GM12878 (cell line): ENCODE data around the gene MEF2D. TPM values are rescaled to one million over a fixed set of nuclear protein-coding genes. Genes with fewer than 3 reads are reported as not detected.

Source experiments
- ATAC-seq: fragments of 200-7000 bp; cut with Tn5 transposase; 3 replicates; pipeline ENCODE4 v1.9.1; 2020; ENCODE audit warnings: mild to moderate bottlenecking, moderate library complexity
- BruUV-seq: library from RNA; stranded (reverse); fragments of 400-500 nt; replicated peaks from 2 replicates; lab custom pipeline; 2021; lab: Mats Ljungman, UMichigan
- CTCF ChIA-PET: fragments of 300-600 bp; sonication (Branson Sonifier 250); formaldehyde crosslinking; extraction: SDS; loops from one replicate; lab custom pipeline; 2021; ENCODE audit warnings: inconsistent platforms; lab: Yijun Ruan, JAX
- POLR2A ChIA-PET: fragments of 350-600 bp; formaldehyde crosslinking; extraction: SDS; loops from one replicate; lab custom pipeline; 2021; ENCODE audit warnings: inconsistent platforms; lab: Charles Lee
- RAD21 ChIA-PET: fragments of 300-600 bp; sonication (Branson Sonifier 250); formaldehyde crosslinking; loops from one replicate; lab custom pipeline; 2023; ENCODE audit warnings: antibody characterized with exemption; ENCODE audit not compliant: unreplicated experiment; lab: Charles Lee
- SMC1A ChIA-PET: fragments of 300-600 bp; sonication (Branson Sonifier 250); formaldehyde crosslinking; loops from one replicate; lab custom pipeline; 2023; ENCODE audit not compliant: unreplicated experiment, uncharacterized antibody; lab: Charles Lee
- DNase-seq: peaks from one replicate; pipeline ENCODE4 v3.0.0-alpha.2; 2011; ENCODE audit warnings: low read depth, low spot score
- FAIRE-seq: peaks from 3 replicates; lab custom pipeline; 2011; peaks lifted over from hg19 to GRCh38; lab: Jason Lieb, UNC
- H2AFZ ChIP-seq: 2 replicates; pipeline ENCODE4 v1.6.0; 2011; ENCODE audit warnings: low read depth, low read length, control low read depth; ENCODE audit not compliant: control insufficient read depth
- H3K27ac ChIP-seq: 2 replicates; pipeline ENCODE4 v1.5.1; 2011; ENCODE audit warnings: control low read depth; ENCODE audit not compliant: control insufficient read depth, insufficient read depth
- H3K27me3 ChIP-seq, 2 experiments: replicated peaks in 1 of 2; 2 replicates each; pipeline versions ENCODE4 v1.6.0 to v1.6.1; 2011; ENCODE audit warnings: low read length in 1 of 2; ENCODE audit not compliant: control insufficient read depth in 2 of 2, insufficient read depth in 2 of 2
- H3K36me3 ChIP-seq, 2 experiments: 2 replicates each; pipeline ENCODE4 v1.5.1; 2011; ENCODE audit warnings: low read length in 1 of 2; ENCODE audit not compliant: control insufficient read depth in 2 of 2, insufficient read depth in 2 of 2
- H3K4me1 ChIP-seq: 2 replicates; pipeline ENCODE4 v1.6.1; 2011; ENCODE audit warnings: mild to moderate bottlenecking, low read length, moderate library complexity, mixed read lengths; ENCODE audit not compliant: control insufficient read depth, insufficient read depth
- H3K4me2 ChIP-seq: 2 replicates; pipeline ENCODE4 v1.6.0; 2011; ENCODE audit warnings: control low read depth; ENCODE audit not compliant: control insufficient read depth, insufficient read depth
- H3K4me3 ChIP-seq: fragments of 200-600 bp; sonication (generic); 2 replicates; pipeline ENCODE4 v1.5.1; 2016
- H3K79me2 ChIP-seq: 2 replicates; pipeline ENCODE4 v1.6.0; 2011; ENCODE audit warnings: low read length; ENCODE audit not compliant: control insufficient read depth, insufficient read depth
- H3K9ac ChIP-seq: 2 replicates; pipeline ENCODE4 v1.8.0; 2011; ENCODE audit warnings: low read length, control low read depth, mixed read lengths; ENCODE audit not compliant: control insufficient read depth, insufficient read depth
- H3K9me3 ChIP-seq: replicated peaks from 3 replicates; pipeline ENCODE4 v1.5.1; 2011; ENCODE audit warnings: mild to moderate bottlenecking, low read length; ENCODE audit not compliant: control insufficient read depth, insufficient read depth
- H4K20me1 ChIP-seq: 2 replicates; pipeline ENCODE4 v1.6.0; 2011; ENCODE audit not compliant: control insufficient read depth, insufficient read depth
- MLLT1 ChIP-seq: fragments of 450-650 bp; IDR thresholded peaks from 2 replicates; pipeline ENCODE4 v1.6.1; 2016; ENCODE audit warnings: mild to moderate bottlenecking
- SMARCA5 ChIP-seq: fragments of 450-650 bp; IDR thresholded peaks from 2 replicates; pipeline ENCODE4 v1.6.1; 2017; ENCODE audit warnings: mild to moderate bottlenecking
- SPI1 ChIP-seq: IDR thresholded peaks from 2 replicates; pipeline ENCODE4 v1.6.1; 2011; ENCODE audit warnings: low read depth, mild to moderate bottlenecking, low read length, moderate library complexity, borderline replicate concordance; ENCODE audit not compliant: insufficient read depth
- WGBS: methylation state at CpG from one replicate; pipeline ENCODE4 v1.1.6; 2016; ENCODE audit warnings: low lambda C conversion rate; ENCODE audit not compliant: insufficient replicate concordance, insufficient coverage; ENCODE audit errors: missing lambda C conversion rate; 5-methylcytosine and 5-hydroxymethylcytosine counted together
- in situ Hi-C: fragments of 300-500 bp; cut with MboI; formaldehyde crosslinking; loops from 9 replicates; pipeline ENCODE4 v1.14.3; 2018; ENCODE audit warnings: mixed read lengths
- intact Hi-C: fragments of 100-400 bp; cut with micrococcal nuclease; formaldehyde crosslinking; loops from one replicate; pipeline ENCODE4 v1.14.2; 2022; ENCODE audit not compliant: unreplicated experiment
- polyA plus RNA-seq, 11 experiments: library from polyadenylated mRNA; depleted of rRNA in 4 of 11; unstranded in 6 of 11; stranded (reverse) in 5 of 11; fragments of >200 nt; fragmentation: Nextera tagmentation in 4 of 11; fragmentation: Illumina TruSeq in 1 of 11; extraction: Ambion mirVana in 4 of 11; extraction: Trizol in 1 of 11; gene quantifications; 1 replicate in 1 of 11; 2 replicates in 10 of 11; pipeline versions ENCODE4 v1.2.1 to v1.2.3, GENCODE V29; 2011 to 2016; ENCODE audit warnings: inconsistent platforms in 2 of 11, missing spikeins in 2 of 11, low read depth in 1 of 11
- total RNA-seq, 4 experiments: library from RNA; depleted of rRNA in 3 of 4; stranded (reverse); fragments of >200 nt in 3 of 4; fragmentation: Illumina TruSeq in 1 of 4; extraction: Trizol in 1 of 4; gene quantifications; 2 replicates each; pipeline versions ENCODE4 v1.2.1 to v1.2.3, GENCODE V29; 2013 to 2021
- TF ChIP-seq, protein P1 (sequence below), 3 experiments: IDR thresholded peaks in 2 of 3; conservative IDR thresholded peaks in 1 of 3; 2 replicates each; pipeline ENCODE4 v1.5.1; 2011; ENCODE audit warnings: low read depth in 3 of 3, low read length in 3 of 3, mild to moderate bottlenecking in 3 of 3, control low read depth in 2 of 3, moderate library complexity in 2 of 3, inconsistent platforms in 1 of 3, mixed read lengths in 1 of 3; ENCODE audit not compliant: control insufficient read depth in 2 of 3, insufficient read depth in 1 of 3; ENCODE audit errors: extremely low read depth in 1 of 3
- TF ChIP-seq, protein P2 (sequence below): fragments of 450-650 bp; formaldehyde crosslinking; IDR thresholded peaks from 2 replicates; pipeline ENCODE4 v1.4.0; 2022; ENCODE audit warnings: mild to moderate bottlenecking, moderate library complexity

MEF2D gene
- total and polyA plus RNA-seq, 10 of the 15 experiments (the other 5 are each of a cell fraction or from before 2014, with no cell fraction given) = 0.61 to 53.0 (median 15.2) TPM

DNA sequence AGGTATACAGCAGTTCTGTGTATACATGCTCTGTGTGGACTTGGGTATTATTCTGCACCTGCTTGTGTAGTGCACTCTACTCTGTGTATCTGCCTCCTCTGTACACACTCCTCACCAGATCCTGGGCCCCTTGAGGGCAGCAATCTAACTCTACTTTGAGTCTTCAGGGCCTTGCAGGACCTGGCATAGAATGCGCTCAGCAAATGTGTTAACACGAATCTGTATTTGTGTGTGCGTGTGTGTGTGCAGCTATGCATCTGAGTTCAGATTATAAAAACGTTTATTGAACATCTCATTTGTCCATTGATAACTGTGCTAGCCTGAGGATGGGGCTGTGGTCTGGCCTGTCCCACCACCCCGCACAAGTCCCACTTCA is 3.9 kb upstream of the MEF2D start:
- H3K4me3 ChIP-seq = peak overlapping the region; percentile 10; the same call in 1 of the 2 replicates
- peaks cover 56% of the 10 kb centered on the region for H3K4me1 ChIP-seq
- POLR2A ChIA-PET = interaction anchor here (1.7 to 17.1 kb wide), 4 partner anchors 14 to 222 kb away, joined by 4 to 630 read pairs (median 8); partner anchors contain the start of genes MEF2D and SMG5
- TF ChIP-seq, protein P1, sequence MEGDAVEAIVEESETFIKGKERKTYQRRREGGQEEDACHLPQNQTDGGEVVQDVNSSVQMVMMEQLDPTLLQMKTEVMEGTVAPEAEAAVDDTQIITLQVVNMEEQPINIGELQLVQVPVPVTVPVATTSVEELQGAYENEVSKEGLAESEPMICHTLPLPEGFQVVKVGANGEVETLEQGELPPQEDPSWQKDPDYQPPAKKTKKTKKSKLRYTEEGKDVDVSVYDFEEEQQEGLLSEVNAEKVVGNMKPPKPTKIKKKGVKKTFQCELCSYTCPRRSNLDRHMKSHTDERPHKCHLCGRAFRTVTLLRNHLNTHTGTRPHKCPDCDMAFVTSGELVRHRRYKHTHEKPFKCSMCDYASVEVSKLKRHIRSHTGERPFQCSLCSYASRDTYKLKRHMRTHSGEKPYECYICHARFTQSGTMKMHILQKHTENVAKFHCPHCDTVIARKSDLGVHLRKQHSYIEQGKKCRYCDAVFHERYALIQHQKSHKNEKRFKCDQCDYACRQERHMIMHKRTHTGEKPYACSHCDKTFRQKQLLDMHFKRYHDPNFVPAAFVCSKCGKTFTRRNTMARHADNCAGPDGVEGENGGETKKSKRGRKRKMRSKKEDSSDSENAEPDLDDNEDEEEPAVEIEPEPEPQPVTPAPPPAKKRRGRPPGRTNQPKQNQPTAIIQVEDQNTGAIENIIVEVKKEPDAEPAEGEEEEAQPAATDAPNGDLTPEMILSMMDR (IDR thresholded peaks at IDR 0.05 in 2 of 3, conservative IDR thresholded peaks at IDR 0.05 in 1 of 3; ENCODE audit: control insufficient read depth in 2 of 3, extremely low read depth in 1 of 3, insufficient read depth in 1 of 3, low read depth in 3 of 3, low read length in 3 of 3) = no peak
- TF ChIP-seq SMARCA5 = 0 out of 2 replicates have a peak, but pooled peaks have one; percentile 16
- TF ChIP-seq SPI1 = no peak
- TF ChIP-seq, protein P2, sequence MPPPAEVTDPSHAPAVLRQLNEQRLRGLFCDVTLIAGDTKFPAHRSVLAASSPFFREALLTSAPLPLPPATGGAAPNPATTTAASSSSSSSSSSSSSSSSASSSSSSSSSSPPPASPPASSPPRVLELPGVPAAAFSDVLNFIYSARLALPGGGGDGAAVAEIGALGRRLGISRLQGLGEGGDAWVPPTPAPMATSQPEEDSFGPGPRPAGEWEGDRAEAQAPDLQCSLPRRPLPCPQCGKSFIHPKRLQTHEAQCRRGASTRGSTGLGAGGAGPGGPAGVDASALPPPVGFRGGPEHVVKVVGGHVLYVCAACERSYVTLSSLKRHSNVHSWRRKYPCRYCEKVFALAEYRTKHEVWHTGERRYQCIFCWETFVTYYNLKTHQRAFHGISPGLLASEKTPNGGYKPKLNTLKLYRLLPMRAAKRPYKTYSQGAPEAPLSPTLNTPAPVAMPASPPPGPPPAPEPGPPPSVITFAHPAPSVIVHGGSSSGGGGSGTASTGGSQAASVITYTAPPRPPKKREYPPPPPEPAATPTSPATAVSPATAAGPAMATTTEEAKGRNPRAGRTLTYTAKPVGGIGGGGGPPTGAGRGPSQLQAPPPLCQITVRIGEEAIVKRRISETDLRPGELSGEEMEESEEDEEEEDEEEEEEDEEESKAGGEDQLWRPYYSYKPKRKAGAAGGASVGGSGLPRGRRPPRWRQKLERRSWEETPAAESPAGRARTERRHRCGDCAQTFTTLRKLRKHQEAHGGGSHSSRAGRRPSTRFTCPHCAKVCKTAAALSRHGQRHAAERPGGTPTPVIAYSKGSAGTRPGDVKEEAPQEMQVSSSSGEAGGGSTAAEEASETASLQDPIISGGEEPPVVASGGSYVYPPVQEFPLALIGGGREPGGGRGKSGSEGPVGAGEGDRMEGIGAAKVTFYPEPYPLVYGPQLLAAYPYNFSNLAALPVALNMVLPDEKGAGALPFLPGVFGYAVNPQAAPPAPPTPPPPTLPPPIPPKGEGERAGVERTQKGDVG (CRISPR knock-in tag) = no peak
- peak; percentile 86 for TF ChIP-seq MLLT1
- no peak overlapping the region for H2AFZ ChIP-seq
- FAIRE-seq (no peak), ATAC-seq (peak; percentile 1), DNase-seq (no peak)
- H3K4me2 ChIP-seq = peak overlapping the region; percentile 93
- H3K36me3 ChIP-seq = no peaks in the 10 kb centered on the region
- H4K20me1 ChIP-seq = no peaks in the 10 kb centered on the region
- H3K9ac ChIP-seq = peak overlapping the region; percentile 76
- peaks cover 17% of the 10 kb centered on the region for H3K79me2 ChIP-seq
- intact Hi-C loops (loop anchor here (5.0 to 10.0 kb wide), 2 partner anchors 240 to 263 kb away; partner anchors contain the start of genes MRPL24 and PRCC), in situ Hi-C loops (no loop called here)
- H3K27me3 ChIP-seq = no peaks in the 10 kb centered on the region
- RAD21 ChIA-PET = interaction anchor here (0.6 to 5.8 kb wide), 9 partner anchors 8 to 540 kb away, joined by 3 to 323 read pairs (median 4); partner anchors contain the start of gene TTC24
- BruUV-seq = no TSS peak
- CTCF ChIA-PET = interaction anchor here (1.3 to 10.0 kb wide), 6 partner anchors 9 to 222 kb away, joined by 3 to 175 read pairs (median 6); no protein-coding TSS in a partner anchor
- WGBS = 11% methylated on average over 5 of the region's 5 CpGs
- SMC1A ChIA-PET = interaction anchor here (0.6 to 16.4 kb wide), 4 partner anchors 15 to 59 kb away, joined by 3 to 460 read pairs (median 4); no protein-coding TSS in a partner anchor
- no peaks in the 10 kb centered on the region for H3K9me3 ChIP-seq
- peak overlapping the region; percentile 98 for H3K27ac ChIP-seq
